ENCODE data around the gene RAP2A.

Gene RAP2A

GRCh38 chr13:97446448-97446847, 12.5 kb downstream of the RAP2A start:
- Mint-ChIP-seq H3K4me1 (ENCODE audit: low read depth) (peaks cover 8% of the 10 kb centered on the region), H3K4me3 (no peak overlapping the region), H3K36me3 (ENCODE audit: low read depth) (peaks cover 31% of the 10 kb centered on the region), H3K27me3 (ENCODE audit: low read depth) (no peaks in the 10 kb centered on the region), H3K9me3 (no peaks in the 10 kb centered on the region), H3K27ac (no peak overlapping the region)
- DNase-seq (ENCODE audit: low spot score): no peak

DNA sequence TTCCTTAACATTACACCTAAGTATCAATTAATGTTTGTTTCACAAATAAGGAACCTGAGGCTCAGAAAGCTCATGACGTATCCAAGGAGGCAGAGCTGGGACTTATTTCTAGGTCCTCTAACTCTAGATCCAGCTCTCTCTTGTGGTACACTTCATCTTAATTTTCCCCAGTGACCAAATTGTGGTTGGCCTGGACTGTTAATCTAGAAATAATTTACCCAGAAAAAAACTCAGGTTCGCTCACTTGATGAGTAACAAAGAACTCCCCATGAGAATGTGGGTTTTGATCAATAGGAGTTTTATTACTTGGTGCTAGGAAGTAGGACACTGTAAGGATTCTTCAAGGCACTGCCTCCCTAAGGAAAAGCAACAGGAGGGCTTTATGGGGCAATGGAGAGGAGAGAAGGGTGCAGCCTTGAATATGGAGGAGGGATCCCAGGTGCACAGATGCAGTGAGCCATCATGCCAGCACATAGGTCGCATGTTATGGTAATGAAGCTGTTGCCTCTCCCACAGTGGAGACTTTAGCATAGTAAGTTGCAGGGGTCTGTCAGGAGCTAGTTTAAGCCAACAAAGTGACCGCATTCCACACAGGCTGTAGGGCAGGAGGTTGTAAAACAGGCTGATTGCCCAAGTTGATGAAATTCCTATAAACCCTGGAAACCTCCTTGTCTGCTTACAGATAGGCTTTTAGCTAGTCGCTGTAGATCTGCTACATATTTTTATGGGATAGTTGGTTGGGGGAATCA, 14.7 kb downstream of the RAP2A start:
- DNase-seq (ENCODE audit: low spot score): no peak
- Mint-ChIP-seq H3K27ac (no peak overlapping the region), H3K36me3 (ENCODE audit: low read depth) (peaks cover 40% of the 10 kb centered on the region), H3K9me3 (peaks cover 6% of the 10 kb centered on the region), H3K27me3 (ENCODE audit: low read depth) (no peaks in the 10 kb centered on the region), H3K4me1 (ENCODE audit: low read depth) (peaks cover 5% of the 10 kb centered on the region), H3K4me3 (no peak overlapping the region)

- H3K27ac Mint-ChIP-seq: no peak overlapping the region
- peaks cover 10% of the 10 kb centered on the region for H3K4me1 Mint-ChIP-seq (ENCODE audit: low read depth)
- H3K4me3 Mint-ChIP-seq: no peak overlapping the region
- DNase-seq (ENCODE audit: low spot score): no peak
- no peaks in the 10 kb centered on the region for H3K27me3 Mint-ChIP-seq (ENCODE audit: low read depth)
- peaks cover 18% of the 10 kb centered on the region for H3K9me3 Mint-ChIP-seq
- peaks cover 33% of the 10 kb centered on the region for H3K36me3 Mint-ChIP-seq (ENCODE audit: low read depth)
These were observed 20.7 kb downstream of the RAP2A start for GRCh38 chr13:97454699-97455098.

GRCh38 chr13:97456047-97456446, 22.1 kb downstream of the RAP2A start:
- Mint-ChIP-seq H3K27me3 (ENCODE audit: low read depth) (no peaks in the 10 kb centered on the region), H3K27ac (no peak overlapping the region), H3K36me3 (ENCODE audit: low read depth) (peaks cover 33% of the 10 kb centered on the region), H3K4me1 (ENCODE audit: low read depth) (peaks cover 23% of the 10 kb centered on the region), H3K4me3 (no peak overlapping the region), H3K9me3 (peaks cover 18% of the 10 kb centered on the region)
- no peak for DNase-seq (ENCODE audit: low spot score)

- H3K36me3 Mint-ChIP-seq (ENCODE audit: low read depth): peaks cover 16% of the 10 kb centered on the region
- no peak overlapping the region for H3K4me3 Mint-ChIP-seq
- no peak for DNase-seq (ENCODE audit: low spot score)
- peaks cover 26% of the 10 kb centered on the region for H3K4me1 Mint-ChIP-seq (ENCODE audit: low read depth)
- no peak overlapping the region for H3K27ac Mint-ChIP-seq
- H3K27me3 Mint-ChIP-seq (ENCODE audit: low read depth): no peaks in the 10 kb centered on the region
- H3K9me3 Mint-ChIP-seq: peaks cover 10% of the 10 kb centered on the region
These were observed 25.3 kb downstream of the RAP2A start for GRCh38 chr13:97459215-97459777.

DNA sequence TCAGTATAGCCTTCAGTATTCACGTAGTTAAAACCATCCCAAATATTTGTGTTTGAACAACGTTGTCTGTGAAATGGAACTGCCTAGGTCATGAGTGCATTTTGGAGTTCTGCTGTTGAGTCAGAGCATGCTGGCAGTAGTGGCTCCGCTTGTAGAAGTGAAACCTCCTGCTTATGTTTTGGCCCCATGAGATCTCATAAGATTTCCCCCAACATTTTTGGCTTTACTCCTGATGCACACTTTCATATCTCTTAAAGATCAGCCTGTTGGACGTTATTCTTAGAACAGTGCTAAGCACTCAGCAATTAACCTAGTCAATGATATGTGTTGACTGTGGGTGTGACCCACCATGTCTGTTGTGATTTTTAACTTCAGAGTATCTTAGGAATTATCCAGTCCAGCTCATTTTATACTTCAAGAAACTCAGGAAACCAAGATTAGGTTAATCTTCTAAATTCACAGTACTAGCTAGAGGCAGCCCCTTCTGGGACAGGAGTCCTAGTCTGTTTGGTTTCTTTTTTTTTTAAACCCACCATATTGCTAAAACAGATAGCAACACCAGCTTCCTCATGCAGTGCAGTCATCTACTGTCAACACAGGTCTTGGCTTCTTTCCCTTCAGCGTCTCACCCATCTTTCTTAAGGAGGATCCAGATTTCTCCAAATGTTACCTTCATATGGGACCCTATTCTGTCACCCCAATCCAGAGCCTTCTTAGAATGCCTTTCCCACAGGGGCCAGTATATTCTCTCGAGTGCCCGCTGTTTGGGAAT, 26.2 kb downstream of the RAP2A start:
- H3K4me1 Mint-ChIP-seq (ENCODE audit: low read depth): peaks cover 23% of the 10 kb centered on the region
- peak overlapping the region; percentile 37 for H3K27ac Mint-ChIP-seq
- no peak for DNase-seq (ENCODE audit: low spot score)
- no peak overlapping the region for H3K4me3 Mint-ChIP-seq
- no peaks in the 10 kb centered on the region for H3K27me3 Mint-ChIP-seq (ENCODE audit: low read depth)
- H3K36me3 Mint-ChIP-seq (ENCODE audit: low read depth): peaks cover 12% of the 10 kb centered on the region
- H3K9me3 Mint-ChIP-seq: peaks cover 3% of the 10 kb centered on the region

DNA sequence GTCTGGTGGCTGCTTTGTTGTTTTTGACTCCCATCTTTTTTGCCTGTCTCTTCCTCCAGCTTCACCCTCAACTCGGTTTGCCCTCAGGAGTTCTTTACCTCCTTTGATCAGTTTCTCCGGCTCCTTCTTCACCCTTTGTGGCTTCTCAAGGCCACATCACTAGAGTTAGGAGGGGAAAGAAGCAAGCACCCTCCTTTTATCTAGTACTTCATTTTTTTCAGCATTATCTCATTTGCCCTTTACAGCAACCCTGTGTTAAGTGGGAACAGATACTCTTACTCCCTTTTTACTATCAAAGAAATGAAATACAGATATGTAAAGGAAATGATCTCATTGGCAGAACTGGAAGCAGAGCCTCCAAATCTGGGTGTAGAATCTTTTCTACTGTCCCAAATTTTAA, 26.9 kb downstream of the RAP2A start:
- no peaks in the 10 kb centered on the region for H3K9me3 Mint-ChIP-seq
- H3K4me3 Mint-ChIP-seq: peak overlapping the region; percentile 17
- peak overlapping the region; percentile 47 for H3K27ac Mint-ChIP-seq
- H3K4me1 Mint-ChIP-seq (ENCODE audit: low read depth): peaks cover 23% of the 10 kb centered on the region
- H3K27me3 Mint-ChIP-seq (ENCODE audit: low read depth): no peaks in the 10 kb centered on the region
- H3K36me3 Mint-ChIP-seq (ENCODE audit: low read depth): peaks cover 6% of the 10 kb centered on the region
- DNase-seq (ENCODE audit: low spot score): no peak

- H3K4me1 Mint-ChIP-seq (ENCODE audit: low read depth): peaks cover 18% of the 10 kb centered on the region
- H3K36me3 Mint-ChIP-seq (ENCODE audit: low read depth): peaks cover 2% of the 10 kb centered on the region
- no peak overlapping the region for H3K27ac Mint-ChIP-seq
- H3K9me3 Mint-ChIP-seq: no peaks in the 10 kb centered on the region
- no peaks in the 10 kb centered on the region for H3K27me3 Mint-ChIP-seq (ENCODE audit: low read depth)
- no peak overlapping the region for H3K4me3 Mint-ChIP-seq
- DNase-seq (ENCODE audit: low spot score): no peak
These were observed 30.6 kb downstream of the RAP2A start for GRCh38 chr13:97464561-97464960.

DNA sequence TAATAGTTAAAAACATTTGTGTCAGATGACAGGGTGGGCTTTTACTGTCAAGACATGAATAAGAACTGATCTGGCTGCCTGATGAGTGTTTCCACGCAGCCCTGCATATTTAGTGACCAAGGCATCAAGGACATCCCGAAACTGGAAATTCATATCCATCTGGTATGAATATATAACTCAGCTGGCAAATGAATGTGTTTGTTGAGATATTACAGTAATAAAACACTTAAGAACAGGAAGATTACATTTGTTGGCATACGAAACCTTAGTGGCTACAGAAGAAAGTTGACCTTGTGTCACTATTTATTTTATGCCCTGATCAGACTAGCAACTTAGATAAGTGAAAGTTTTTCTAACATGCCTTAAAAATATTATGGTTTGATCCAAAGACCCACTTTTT, 32.8 kb downstream of the RAP2A start:
- Mint-ChIP-seq H3K4me1 (ENCODE audit: low read depth) (no peaks in the 10 kb centered on the region), H3K27me3 (ENCODE audit: low read depth) (no peaks in the 10 kb centered on the region), H3K36me3 (ENCODE audit: low read depth) (peaks cover 2% of the 10 kb centered on the region), H3K27ac (no peak overlapping the region), H3K9me3 (no peaks in the 10 kb centered on the region), H3K4me3 (no peak overlapping the region)
- no peak for DNase-seq (ENCODE audit: low spot score)

- H3K9me3 Mint-ChIP-seq: no peaks in the 10 kb centered on the region
- H3K4me1 Mint-ChIP-seq (ENCODE audit: low read depth): no peaks in the 10 kb centered on the region
- peaks cover 2% of the 10 kb centered on the region for H3K36me3 Mint-ChIP-seq (ENCODE audit: low read depth)
- no peak overlapping the region for H3K4me3 Mint-ChIP-seq
- DNase-seq (ENCODE audit: low spot score): no peak
- no peaks in the 10 kb centered on the region for H3K27me3 Mint-ChIP-seq (ENCODE audit: low read depth)
- H3K27ac Mint-ChIP-seq: no peak overlapping the region
These were observed 34.4 kb downstream of the RAP2A start for GRCh38 chr13:97468331-97468730.

DNA sequence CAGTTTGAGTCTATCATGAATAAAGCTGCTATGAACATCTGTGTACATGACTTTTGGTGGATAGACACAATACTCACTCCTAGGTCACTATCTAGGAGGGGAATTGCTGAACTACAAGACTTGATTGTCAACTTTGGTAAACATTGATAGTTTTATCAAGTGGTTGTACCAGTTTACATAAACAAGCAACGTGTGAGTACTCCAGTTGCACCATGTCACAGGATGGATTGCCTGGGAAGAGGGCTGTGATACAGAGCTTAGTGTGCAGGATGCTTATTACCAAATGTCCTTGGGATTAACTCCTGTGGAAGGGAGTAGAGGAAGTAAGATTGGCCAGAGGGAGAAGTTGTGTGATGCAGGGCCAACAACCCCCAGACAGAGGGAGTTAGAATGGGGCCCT, 37.7 kb downstream of the RAP2A start:
- Mint-ChIP-seq H3K36me3 (ENCODE audit: low read depth) (no peaks in the 10 kb centered on the region), H3K27ac (no peak overlapping the region), H3K9me3 (no peaks in the 10 kb centered on the region), H3K4me1 (ENCODE audit: low read depth) (no peaks in the 10 kb centered on the region), H3K4me3 (no peak overlapping the region), H3K27me3 (ENCODE audit: low read depth) (no peaks in the 10 kb centered on the region)
- DNase-seq (ENCODE audit: low spot score): no peak

DNA sequence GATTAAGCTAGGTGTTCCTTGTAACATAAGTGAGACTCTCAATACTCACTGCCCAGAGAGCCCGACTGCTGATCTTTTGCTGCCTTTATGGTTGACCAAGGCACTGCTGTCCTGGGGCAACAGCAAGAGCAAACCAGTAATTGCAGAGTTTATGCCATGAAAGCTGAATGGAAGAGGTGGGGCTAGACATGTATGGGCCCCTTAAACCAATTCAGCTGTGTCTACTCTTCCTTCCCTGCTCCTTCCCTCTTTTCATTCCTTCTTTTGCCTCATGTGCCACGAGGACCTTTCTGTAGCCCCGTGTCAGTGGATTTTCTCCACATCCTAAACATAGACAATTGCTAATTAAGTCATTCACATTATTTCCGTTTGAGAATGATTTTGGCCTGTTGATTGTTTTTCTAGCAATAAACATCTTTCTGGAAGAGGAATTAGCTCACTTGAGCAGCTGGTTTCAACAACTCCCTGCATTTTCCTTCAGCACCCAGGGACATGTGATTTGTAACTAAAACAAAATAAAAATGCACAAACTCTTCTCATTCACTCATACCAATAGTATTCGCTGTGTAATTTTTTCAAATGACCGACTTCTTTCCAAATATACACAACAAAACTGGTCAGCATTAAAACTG, 40.5 kb downstream of the RAP2A start:
- Mint-ChIP-seq H3K27ac (no peak overlapping the region), H3K4me1 (ENCODE audit: low read depth) (no peaks in the 10 kb centered on the region), H3K4me3 (no peak overlapping the region), H3K36me3 (ENCODE audit: low read depth) (no peaks in the 10 kb centered on the region), H3K27me3 (ENCODE audit: low read depth) (peaks cover 3% of the 10 kb centered on the region), H3K9me3 (no peaks in the 10 kb centered on the region)
- DNase-seq (ENCODE audit: low spot score): no peak

GRCh38 chr13:97475011-97475410, 41.0 kb downstream of the RAP2A start:
- H3K27ac Mint-ChIP-seq: no peak overlapping the region
- no peaks in the 10 kb centered on the region for H3K36me3 Mint-ChIP-seq (ENCODE audit: low read depth)
- H3K4me3 Mint-ChIP-seq: no peak overlapping the region
- no peaks in the 10 kb centered on the region for H3K9me3 Mint-ChIP-seq
- peaks cover 3% of the 10 kb centered on the region for H3K27me3 Mint-ChIP-seq (ENCODE audit: low read depth)
- no peak for DNase-seq (ENCODE audit: low spot score)
- no peaks in the 10 kb centered on the region for H3K4me1 Mint-ChIP-seq (ENCODE audit: low read depth)

DNA sequence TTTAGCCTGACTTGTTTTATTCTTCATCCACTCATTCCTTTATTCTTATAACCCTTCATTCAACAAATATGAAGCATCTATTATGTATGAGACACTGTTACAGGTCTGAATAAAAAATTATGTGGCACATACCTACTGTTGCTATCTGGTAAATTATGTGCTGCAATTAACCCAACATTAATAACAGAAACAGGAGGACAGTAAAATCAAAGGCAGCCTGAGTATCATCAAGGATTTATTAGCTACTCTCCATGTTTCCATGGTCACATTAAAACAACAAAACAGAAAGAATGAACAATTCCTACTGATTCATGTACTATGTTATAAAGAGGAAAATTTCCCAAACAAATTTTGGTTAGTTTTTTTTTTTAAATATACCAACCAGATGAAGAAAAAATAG, 43.9 kb downstream of the RAP2A start:
- no peaks in the 10 kb centered on the region for H3K4me1 Mint-ChIP-seq (ENCODE audit: low read depth)
- no peak for DNase-seq (ENCODE audit: low spot score)
- no peak overlapping the region for H3K4me3 Mint-ChIP-seq
- H3K27me3 Mint-ChIP-seq (ENCODE audit: low read depth): peaks cover 3% of the 10 kb centered on the region
- no peaks in the 10 kb centered on the region for H3K9me3 Mint-ChIP-seq
- no peaks in the 10 kb centered on the region for H3K36me3 Mint-ChIP-seq (ENCODE audit: low read depth)
- H3K27ac Mint-ChIP-seq: no peak overlapping the region

Measured in T-helper 2 cell treated with Interferon-gamma antibody and Interleukin-4, amounts not matched to agents 5 μg/mL and 100 μg/mL, for 36 hours (primary cell).